Activated T-cell treated with anti-CD3 and anti-CD28 coated beads, Interleukin-2, amount 50 U/mL, for 48 hours (primary cell): Measurements from ENCODE around the gene TTLL11.
"Not testable (repeated sequence)": the region's sequence is repeated elsewhere in the genome, so short reads cannot be mapped to it uniquely, and the experiment has no call there.

ENCODE experiments used
- DNase-seq, 2 experiments: peaks; one replicate each; pipeline ENCODE4 v3.0.0-alpha.2; 2020

TTLL11 gene

DNA sequence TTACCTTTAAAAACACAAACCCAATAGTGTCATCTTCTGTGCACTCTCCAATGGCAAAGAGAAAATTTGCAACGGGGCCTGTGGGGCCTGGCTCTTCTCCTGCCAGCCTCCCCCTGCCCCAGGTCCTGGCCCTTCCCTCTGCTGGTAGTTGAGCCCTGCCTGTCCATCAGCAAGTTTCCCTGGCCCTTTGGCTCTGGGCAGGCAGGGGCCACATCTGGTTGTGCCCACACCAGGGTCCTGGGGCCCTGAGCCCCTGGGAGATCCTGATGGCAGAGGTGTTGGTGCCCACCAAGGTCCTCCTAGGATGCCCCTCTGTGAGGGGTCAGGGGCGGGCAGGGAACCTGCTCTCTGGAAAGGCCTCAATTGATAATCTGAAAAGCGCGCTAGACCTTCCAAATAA lies 284.3 kb downstream of the TTLL11 start:
- DNase-seq, result no peak

DNA sequence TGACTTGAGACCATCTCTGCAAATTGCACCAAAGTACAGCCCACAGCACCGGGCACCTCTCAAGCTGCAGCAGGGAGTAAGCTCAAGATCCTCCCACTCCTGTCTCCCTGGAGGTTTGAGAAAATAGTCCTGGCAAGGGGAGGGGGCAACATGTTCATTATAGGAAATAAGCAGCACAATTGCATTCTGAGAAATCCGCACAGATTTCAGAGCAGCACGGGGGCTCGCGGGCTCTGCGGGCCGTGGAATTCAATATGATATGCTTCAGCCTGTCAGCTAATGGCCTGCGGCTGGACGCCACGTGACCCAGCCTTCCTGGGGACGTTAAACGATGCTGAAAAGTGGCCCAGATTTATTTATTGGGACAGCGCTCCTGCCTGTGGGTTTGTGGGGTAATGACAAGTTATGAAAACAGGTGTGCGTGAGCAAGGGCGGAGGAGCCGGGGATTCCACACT lies 285.3 kb downstream of the TTLL11 start:
- no peak for DNase-seq

DNA sequence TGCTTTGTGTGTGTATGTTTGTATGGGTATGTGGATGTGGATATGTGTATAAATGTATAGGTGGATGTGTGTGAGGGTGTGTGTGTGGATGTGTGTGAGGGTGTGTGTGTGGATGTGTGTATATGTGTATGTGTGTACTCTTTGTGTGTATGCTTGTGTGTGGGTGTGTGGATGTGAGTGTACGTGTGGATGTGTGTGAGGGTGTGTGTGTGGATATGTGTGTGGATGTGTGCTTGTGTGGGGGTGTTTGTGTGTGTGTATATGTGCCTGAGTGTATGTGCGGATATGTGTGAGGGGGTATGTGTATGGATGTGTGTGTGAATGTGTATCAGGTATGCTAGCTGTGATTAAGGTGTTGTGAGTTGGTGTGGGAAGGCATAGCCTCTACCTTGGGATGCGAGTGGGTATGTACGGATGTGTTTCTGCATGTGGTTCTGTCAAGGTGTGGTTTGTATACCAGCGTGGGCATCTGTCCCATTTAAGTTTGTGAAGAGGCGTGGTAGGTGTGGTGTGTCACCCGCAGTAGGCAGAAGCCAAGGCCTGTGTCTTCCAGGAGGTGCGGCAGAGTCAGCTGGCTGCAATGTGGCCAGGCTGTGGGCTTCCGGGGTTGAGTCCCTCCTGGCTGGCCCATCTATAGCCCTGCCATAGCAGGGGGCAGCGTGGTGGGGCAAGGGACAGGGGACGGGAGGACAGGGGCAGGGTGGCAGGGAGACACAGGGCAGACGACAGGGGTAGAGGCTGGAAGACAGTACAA lies 285.9 kb downstream of the TTLL11 start:
- DNase-seq, result no peak

DNA sequence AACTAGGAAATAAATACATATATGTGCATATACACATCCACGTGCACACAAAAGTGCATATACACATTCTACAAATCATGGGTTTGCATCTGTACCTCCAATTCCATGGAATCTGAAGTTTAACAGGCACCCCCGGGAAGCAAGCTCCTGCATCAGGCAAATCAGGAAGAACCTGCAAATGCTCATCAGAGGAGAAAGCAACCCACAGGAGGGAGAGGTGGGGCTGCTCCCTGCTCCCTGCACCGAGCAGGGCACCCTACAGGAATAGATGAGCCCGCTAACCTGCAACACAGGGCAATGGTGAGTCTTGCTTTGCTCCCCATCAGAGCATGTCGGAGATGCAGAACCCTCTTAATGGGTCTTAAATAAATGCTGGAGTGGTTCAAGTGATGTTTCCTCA lies 290.4 kb downstream of the TTLL11 start:
- no peak for DNase-seq

DNA sequence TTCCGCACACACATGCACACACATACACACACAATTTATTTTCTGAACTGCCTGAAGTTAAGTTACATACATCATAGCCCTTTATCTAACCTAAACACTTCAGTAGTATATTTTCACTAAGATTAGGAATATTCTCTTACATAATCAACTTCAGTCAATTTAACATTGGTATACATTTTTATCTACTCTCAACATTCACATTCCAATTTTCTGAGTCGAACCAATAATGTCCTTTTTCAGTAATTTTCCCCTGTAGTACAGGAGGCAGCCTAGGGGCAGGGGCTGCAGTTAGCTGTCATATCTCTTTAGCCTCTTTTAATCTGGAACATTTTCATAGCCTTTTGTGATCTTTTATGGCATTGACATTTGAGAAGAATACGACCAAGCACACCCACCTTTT lies 291.5 kb downstream of the TTLL11 start:
- no peak for DNase-seq

DNA sequence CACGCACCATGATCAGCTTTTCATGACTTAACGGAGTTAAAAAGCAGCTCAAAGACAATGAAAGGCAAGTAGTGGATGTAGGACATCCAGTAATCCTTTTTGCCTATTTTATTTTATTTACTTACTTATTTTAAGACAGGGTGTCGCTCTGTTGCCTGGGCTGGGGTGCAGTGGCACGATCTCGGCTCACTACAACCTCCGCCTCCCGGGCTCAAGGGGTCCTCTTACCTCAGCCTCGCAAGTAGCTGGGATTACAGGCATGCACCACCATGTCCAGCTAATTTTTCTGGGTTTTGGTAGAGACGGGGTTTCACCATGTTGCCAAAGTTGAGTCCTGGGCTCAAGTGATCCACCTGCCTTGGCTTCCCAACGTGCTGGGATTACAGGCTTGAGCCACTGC lies 292.7 kb downstream of the TTLL11 start:
- DNase-seq, result no peak

DNA sequence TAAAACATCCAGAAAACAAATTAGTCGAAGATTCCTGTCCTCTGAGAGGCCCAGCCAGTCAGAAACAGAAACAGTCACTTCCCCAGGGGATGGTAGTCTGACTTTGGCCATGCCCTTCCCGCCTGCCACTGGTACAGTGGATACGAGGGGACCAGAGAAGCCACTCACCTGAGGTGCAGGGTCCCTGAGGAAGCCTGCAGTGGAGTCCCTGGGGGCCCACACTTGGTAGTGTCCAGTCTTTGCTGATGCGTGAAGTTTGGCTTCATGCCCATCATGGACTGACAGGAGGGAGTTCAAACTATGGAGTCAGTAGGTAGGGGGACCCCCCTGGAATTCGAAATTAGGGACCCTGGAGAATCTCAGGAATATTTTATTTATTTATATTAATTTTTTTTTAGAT lies 294.2 kb downstream of the TTLL11 start:
- DNase-seq, result no peak

DNA sequence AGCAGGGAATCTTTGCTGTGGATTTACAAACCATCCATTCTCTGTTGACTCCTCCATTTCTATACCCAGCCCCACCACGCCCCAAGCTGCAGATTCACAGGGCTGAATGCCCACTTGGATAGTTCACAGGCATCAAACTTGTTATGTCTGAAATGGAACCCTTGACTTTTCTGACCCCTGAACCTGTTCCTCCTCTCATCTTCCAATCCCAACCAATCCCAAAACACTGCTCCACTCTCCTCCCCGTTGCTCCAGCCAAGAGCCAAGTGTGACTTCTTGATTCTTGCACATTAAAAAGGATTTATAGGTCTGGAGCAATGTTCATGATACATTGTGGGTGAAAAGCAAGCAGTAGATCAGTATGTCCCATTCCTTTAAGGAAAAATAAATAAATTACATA lies 296.0 kb downstream of the TTLL11 start:
- DNase-seq, result no peak

DNA sequence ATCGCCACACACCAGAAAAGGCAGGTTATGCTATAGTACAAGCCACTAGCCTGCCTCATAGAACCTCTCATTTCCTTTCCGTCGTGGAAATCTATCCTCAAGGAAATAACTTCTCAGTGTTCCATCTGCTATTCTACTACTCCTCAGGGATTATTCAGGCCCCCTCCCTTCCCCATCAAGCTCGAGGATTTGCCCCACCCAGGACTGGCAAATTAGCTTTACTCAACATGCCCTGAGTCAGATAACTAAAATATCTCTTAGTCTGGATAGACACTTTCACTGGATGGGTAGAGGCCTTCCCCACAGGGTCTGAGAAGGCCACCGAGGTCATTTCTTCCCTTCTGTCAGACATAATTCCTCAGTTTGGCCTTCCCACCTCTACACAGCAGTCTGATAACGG lies 298.8 kb downstream of the TTLL11 start:
- not testable (repeated sequence) for DNase-seq

DNA sequence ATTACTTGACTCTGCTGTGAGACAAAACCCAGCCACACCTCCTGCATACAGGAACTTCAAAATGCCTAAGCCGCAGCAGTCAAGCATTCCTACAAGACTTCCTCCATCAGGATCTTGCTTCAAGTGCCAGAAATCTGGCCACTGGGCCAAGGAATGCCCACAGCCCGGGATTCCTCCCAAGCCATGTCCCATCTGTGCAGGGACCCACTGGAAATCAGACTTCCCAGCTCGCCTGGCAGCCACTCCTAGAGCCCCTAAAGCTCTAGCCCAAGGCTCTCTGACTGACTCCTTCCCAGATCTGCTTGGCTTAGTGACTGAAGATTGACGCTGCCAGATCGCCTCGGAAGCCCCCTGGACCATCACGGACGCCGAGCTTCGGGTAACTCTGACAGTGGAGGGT lies 300.6 kb downstream of the TTLL11 start:
- not testable (repeated sequence) for DNase-seq

DNA sequence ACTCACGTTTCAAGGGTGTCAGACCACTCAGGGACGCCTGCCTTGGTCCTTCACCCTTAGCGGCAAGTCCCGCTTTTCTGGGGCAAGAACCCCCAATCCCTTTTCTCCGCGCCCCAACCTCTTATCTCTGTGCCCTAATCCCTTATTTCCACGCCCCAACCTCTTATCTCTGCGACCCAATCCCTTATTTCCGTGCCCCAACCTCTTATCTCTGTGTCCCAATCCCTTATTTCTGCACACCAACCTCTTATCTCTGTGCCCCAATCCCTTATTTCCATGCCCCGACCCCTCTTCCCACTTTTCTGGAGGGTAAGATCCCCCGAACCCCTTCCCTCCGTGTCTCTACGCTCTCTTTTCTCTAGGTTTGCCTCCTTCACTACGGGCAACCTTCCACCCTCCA lies 302.3 kb downstream of the TTLL11 start:
- no peak for DNase-seq

DNA sequence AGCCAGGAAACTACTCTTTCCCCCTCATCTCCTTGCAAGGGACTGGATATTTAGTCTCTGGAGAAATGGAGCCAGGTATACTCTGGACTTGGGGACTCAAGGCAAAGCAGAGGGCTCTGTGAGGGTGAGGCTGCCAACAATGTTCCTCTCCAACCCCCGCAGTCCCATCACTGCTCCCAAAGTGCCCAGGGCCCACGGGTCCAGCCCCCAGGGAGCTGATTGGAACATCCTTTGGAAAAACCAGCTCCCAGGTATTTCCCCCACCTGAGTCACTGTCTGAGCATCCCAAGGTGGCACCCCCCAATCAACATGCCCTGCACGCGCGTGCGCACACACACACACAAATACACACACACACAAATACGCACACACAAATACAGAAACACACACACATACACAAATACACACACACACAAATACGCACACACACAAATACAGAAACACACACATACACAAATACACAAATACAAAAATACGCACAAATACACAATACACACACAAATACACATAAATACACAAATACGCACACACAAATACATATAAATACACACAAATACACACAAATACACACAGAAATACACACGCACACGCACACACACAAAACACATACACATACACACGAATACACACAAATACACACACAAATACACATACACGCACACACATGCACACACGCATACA lies 304.3 kb downstream of the TTLL11 start:
- no peak for DNase-seq

DNA sequence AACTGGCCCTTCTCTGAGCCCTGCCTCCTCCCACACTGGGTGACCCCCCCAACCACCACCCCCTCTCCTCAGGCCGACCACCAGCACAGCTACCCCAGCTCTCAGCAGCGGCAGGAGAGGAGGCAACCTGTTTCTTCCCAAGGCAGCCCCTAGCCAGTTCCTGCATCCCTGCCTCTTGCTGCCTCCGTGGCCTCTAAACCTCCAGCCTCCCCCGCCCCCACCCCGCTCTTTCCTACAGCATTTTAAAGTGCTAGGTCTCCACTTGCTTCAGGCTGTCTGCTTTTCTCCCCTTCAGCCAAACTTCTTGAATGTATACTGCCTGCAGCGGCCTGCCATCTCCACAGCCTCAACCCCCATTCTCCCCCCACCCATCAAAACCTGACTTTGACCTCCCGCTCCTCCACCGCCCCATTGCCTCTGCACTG lies 306.1 kb downstream of the TTLL11 start:
- no peak for DNase-seq

DNA sequence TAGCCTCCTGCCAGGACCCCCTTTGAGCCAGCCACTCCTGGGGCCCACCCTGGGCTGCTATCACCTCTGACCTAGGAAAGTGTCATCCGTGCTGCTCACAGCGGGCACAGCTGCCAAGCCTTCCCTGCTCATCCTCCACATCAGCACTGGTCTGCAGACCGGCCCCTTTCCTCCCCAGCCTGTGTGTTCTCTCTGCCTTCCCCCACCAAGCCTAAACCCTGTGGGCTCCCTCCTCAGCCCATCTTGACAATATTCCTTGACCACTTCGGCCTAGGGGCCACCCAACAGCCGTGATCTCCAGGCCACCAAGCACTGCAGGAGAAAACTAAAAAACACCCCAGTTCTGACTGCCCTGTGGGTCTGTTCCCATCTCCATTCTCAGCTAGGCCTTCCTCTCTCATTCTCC lies 306.6 kb downstream of the TTLL11 start:
- no peak for DNase-seq

DNA sequence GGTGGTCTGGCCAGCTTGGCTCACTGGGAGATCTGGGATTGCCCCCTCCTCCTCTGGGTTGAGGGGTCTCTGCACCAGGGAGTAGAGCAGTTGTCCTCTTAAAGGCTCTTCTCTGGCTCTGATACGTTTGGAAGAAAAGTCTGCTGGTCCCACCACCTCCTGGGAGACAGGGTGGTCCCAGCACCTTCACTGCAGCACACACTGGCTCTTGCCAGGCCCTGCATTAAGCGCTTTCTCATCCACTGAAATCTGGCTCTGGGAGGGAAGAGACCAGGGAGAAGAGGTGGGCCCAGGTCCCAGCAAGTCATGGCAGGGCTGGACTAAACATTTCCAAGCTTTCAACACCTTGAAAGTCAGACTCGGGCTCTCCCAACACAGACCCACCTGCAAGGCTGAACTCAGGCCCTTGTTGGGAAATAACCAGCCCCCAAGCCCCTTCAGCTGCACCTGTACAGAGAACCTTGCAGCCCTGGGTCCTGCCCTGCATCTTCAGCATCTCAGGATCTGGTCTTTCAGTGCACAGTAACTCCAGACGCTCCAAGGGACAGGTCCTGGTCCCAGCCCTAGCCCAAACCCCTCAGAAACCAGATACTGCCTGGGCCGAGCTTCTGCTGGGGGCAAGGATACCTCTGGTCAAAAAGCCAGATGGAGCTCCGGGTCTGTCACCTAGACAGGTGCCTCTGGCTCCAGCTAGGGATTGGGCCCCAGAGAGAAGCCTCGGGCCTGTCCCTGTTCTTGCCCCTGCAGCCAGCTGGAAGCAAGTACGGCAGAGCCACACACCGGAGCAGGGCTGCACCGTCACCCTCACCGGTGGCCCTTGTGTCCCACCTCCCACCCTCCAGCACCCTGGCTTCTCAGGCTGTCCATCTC lies 307.2 kb downstream of the TTLL11 start:
- DNase-seq, result no peak

DNA sequence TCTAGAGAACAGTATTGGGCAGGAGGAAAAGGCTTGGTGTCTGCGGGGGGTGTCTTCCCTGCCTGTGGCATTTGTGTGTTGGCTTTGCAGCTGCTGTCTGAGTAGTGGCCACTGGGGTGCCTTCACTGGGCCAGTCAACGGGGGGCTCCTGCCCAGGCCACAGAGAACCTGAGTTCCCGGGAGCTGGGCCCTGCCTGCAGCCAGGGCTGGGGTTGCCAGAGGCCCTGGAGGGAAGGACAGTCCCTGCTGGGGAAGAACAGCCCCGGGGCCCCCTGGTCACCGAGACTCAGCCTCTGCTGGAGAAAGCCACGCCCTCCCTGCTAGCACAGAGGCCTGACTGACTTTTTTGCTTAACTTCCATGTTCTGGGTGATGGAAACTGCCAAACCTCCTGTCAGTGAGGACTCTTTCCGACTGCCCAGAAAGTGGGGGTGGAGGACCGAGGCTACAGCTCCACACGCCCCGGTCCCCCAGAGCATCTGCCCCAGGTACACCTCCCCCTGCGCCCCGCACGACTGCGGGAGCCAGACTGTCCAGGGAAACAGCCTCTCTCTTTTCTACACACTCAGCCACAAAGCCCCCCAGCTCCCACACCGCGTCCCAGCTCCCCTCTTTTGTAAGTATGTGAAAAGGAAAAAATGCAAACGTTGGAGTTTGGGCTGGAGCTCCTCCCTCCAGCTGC lies 308.2 kb downstream of the TTLL11 start:
- DNase-seq, result peak in 1 of 2 experiments; percentile 11

DNA sequence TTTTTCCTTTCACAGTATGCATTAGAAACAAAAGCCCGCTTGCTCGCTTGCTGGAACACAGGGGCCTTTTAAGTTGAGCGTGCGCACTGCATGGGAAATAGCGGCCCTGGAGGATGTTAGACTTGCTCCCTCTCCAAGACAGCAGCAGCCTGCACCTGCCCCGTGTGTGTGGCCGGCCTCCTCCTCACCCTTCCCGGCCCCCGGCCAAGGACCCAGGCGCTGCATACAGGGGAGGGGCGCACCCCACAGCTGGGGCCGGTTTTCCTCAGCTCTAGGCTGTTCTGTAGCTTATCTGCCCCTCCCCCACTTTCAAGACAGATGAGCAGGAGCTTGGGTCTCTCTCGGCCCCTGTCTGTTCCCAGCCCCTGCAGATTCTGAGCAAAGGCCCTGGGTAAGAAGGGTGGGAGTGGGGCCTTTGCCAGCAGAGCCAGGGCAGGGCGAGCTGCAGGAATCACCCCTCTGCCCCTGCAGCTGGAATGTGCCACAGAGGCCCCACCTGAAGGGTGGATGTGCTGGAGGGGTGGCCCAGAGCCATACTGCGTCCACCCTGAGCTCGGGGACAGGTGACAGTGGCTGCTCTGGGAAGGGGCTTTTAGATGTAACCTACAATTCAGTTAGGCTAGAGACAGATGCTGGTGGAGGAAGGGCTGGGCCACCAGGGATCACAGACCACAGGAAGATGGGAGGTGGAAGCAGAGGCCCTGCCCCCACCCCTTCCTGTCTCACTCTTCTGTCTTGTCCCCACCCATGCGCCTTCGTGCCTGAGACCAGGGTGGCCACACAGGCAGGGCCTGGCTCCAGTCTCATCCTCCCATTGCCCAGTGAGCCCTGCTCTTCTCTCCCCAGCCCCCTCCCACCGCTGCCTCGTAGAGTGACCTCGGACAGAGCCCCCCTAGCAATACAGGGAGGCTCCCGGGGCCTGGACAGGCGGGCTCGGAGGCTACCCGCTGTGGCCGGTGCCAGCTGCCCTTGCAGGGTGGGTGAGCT lies 309.3 kb downstream of the TTLL11 start:
- peak in 1 of 2 experiments; percentile 18 for DNase-seq

DNA sequence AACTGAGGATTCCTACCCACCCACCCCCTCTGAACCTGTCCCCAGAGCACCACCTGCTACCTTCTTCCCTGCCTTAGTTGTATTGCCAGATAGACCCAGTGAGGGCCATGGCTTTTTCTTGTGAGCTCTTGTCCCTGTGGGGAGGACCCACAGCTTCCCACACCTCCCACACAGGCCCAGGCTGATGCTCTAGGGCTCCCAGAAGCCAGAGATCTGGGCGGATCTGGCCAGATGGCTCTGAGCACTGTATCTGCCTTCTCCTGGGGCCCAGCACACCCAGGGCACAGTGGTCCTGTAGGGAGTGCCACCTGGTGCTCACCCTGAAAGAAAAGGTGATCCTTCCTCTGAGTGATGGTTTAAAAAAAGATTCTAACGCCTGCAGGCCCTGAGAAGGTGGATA lies 310.0 kb downstream of the TTLL11 start:
- DNase-seq, result peak in 1 of 2 experiments; percentile 10

DNA sequence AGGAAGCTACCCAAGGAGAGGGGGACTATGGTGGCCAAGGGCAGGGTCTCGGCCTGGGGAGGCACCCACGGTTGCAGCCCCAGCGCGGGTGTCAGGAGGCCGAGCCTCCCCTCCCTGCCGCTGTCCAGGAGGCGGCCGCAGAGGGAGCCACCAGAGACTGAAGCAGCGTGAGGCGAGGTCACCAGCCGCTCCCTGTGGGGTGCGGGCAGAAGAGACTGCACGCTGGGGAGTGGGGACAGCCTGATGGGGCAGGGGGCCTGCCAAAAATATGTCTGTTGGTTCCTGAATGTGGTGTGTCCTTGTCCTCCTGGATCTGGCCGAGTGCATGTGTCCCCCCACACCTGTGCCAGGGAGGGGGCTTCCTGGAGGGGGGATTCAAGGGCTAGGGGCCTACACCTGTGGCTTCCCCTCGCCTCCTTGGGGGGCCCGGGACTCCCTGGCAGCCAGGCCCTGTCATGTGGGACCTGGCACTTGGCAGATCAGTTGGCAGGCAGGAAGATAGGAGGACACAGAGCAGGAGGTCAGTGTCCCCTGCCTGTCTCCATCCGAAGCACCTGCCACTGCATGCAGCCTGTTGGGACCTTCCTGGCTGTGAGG lies 310.5 kb downstream of the TTLL11 start:
- DNase-seq, result no peak

DNA sequence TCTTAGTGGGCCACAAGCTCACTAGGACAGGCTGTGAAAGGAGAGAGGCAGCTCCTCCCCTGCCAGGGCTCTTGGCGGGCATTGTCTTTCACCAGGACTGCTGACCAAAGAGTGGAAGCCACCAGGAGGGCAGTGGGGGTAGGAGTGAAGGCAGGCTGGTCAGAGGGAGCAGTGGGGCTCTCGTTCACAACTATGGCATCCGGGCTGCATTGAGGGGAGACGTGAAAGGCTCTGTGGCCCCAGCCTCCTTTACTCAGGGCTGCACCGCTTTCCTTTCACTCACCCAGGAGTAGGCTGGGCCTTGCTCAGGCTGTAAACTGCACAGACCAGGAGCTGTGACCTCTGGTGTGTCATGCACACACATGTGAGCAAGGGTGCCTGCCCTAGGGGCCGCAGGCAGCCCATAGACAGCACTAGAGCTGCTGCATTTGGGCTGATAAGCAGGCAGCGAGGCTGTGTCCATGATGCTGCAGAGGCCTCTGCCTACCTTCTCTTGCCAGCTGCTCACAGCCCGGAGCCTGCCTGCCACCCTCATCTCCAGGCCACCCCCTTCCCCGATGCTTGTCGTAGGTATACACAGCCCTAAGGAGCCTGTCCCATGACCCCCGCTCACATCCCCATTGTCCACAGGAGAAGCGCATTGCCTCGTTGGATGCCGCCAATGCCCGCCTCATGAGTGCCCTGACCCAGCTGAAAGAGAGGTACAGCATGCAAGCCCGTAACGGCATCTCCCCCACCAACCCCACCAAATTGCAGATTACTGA lies 311.2 kb downstream of the TTLL11 start:
- DNase-seq, result no peak
